NT2/D1 (cell line): ENCODE data around the gene GNB5.

Experiments
- SUZ12 ChIP-seq: IDR thresholded peaks from 2 replicates; pipeline ENCODE4 v1.6.1; 2011; ENCODE audit not compliant: insufficient read length, insufficient read depth; ENCODE audit errors: extremely low read depth
- ZNF274 ChIP-seq: IDR thresholded peaks from 2 replicates; pipeline ENCODE4 v1.6.1; 2011; ENCODE audit warnings: mild to moderate bottlenecking, low read depth, low read length

- no peak for TF ChIP-seq ZNF274
- TF ChIP-seq SUZ12 = no peak
Observed at GRCh38 chr15:52098323-52098722, 92.9 kb downstream of the GNB5 start.
